A172 (cell line): ENCODE measurements around the gene A3GALT2. TPM values are rescaled to one million over a fixed set of nuclear protein-coding genes. Genes with fewer than 3 reads are reported as not detected.

ENCODE experiments used
- DNase-seq: peaks from one replicate; pipeline ENCODE4 v3.0.0-alpha.2; 2015; ENCODE audit warnings: low spot score
- total RNA-seq: library from RNA; depleted of rRNA; stranded (reverse); fragments of >200 nt; shearing (Covaris generic); gene quantifications from 2 replicates; pipeline ENCODE4 v1.2.3, GENCODE V29; 2014

Gene A3GALT2
- total RNA-seq, 1 experiment from 2014 or later: not detected

DNA sequence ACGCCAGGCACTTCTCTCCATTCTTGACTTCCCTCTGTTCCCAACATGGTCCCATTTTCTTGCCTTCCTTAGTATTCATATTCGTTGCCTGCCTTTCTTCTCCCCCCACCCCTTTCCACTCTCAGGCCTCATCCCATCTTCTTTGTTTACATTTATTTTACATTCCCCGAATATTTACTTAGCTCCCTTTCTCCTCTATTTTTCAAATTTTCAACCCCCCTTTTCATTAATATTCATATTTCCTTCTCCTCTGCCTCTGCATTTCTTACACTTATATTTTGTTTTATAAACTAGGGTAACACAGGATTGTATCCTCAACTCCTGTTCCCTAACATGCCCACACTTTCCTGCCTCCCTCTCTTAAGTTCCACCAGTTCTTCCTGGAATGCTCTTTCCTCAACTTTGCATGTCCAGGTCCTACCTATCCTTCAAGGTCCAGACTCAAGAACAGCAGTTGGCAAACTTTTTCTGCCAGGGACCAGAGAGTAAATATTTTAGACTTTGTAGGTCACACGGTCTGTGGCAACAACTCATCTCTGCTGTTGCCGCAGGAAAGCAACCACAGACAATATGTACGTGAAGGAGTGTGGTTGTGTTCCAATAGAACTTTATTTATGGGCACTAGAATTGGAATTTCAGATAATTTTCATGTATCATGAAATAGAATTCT is 29.8 kb upstream of the A3GALT2 start:
- DNase-seq: no peak

DNA sequence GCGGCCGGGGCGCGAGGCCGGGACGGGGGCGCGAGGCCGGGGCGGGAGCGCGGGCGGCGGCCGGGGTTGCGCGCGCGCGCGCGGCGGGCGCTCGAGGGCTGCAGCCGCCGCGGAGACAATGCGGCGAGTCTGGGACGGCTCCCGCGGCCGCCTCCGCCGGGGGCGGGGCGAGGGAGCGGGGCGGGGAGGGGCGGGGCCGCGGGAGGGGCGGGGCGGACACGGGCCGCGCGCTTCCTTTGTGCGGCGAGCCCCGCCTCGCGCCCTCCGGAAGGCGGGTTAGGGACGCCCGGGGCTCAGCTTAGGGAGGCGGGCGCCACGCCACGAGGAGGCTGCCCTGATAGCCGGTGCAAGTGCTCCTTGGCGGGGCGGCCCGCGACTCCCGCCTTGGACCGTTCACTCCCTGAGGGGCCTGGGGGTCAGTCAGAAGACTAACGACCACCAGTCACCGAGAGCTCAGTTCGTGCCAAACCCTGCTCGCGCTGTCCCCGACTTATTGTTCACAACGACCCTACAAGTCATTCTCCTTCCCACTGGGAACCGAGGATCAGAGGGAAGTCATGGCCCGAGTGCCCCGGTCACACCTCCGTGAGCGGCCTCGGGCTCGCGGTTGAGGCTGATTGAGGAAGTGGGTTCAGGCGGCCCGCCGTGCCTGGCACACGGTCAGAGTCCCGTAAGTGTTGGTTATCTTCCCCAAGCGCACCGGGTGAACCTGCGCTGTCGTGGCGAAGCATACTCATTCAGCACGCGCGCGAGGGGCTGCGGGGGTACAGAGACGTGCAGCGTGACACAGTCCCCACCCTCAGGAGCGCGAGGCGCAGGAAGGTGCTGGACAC is 29.1 kb upstream of the A3GALT2 start:
- DNase-seq: peak; percentile 45

DNA sequence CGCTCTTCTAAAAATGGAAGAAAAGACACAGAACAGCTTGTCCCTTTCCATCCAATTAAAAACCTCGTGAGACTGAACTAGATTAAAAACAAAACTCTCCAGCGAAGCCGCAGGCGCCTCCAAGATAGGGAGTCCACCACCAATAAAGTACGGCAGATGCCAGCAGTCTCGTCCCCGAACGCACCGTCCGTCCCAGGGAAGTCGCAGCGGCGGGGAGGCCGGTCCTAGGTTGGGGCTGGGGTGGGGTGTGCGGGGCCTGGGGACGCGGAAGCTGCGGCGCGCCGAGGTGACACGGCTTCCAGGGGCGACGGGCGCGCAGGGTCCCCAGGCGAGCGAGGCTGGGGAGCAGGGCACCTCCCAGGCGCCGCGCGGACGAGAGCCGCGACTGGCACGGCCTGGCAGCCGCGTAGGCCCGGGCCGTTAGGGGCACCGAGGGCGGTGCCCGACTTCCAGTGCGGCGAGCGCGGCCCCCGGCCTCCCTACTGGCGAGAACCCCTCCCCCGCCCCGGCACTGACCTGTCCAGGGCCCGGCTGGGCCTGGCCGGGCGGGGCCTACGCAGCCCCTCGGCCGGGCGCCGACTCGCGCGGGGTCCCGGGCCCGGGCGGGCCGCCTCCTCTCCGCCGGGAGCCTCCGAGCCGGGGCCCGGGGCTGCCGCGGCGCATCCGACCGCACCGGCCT is 28.3 kb upstream of the A3GALT2 start:
- no peak for DNase-seq

DNA sequence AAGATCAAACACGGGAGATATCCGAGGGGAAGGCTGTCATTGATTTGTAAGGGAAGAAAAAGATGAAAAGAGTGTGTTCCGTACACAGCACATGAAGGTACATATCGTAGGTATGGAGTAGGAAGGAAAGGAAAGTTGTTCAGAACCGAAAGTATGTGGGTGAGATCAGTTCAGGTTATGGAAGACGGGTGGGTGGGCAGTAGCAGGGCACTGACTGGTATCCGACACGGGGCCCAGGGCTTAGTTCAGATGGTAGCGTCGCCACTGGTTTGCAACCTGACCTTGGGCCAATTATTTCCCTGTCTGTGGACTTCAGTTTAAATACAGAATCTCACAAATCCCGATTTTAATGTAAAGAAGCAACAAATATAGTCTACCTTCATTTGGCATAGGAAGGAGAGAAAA is 27.8 kb upstream of the A3GALT2 start:
- no peak for DNase-seq

DNA sequence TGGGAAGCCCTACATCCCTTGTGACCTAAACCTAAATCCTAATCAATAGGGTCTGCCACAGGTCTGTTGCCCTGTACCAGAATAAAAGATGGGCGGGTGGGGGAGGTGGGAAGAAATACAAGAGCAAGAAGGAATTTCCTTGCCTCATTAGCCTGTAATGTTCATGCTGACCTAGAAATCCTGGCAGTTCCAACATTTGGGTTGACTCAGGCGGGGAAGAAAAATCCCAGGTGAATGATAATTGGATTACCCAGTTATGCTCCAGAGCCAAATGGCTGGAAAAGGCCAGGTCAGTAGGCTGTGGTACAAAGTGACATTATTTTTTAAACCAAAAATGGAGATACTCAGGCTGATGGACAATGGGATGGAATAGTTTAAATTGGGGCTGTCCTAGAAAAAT is 27.3 kb upstream of the A3GALT2 start:
- peak; percentile 29 for DNase-seq

DNA sequence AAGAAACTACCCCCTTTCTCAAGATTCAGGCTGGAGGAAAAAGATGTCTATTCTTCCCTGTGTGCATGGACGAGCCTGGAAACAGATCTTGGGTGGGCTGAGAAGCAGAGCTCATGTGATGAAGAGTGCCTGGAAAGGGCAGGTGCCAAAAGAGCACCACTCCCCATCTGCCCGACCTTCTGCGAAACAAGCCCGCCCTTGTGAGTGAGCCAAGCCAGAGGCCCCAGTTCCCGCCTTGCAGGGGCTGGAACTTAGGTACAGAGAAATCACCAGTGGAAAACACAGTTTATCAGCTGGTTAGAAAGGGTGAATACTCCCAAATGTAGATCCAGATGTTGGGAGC is 26.7 kb upstream of the A3GALT2 start:
- DNase-seq: no peak

DNA sequence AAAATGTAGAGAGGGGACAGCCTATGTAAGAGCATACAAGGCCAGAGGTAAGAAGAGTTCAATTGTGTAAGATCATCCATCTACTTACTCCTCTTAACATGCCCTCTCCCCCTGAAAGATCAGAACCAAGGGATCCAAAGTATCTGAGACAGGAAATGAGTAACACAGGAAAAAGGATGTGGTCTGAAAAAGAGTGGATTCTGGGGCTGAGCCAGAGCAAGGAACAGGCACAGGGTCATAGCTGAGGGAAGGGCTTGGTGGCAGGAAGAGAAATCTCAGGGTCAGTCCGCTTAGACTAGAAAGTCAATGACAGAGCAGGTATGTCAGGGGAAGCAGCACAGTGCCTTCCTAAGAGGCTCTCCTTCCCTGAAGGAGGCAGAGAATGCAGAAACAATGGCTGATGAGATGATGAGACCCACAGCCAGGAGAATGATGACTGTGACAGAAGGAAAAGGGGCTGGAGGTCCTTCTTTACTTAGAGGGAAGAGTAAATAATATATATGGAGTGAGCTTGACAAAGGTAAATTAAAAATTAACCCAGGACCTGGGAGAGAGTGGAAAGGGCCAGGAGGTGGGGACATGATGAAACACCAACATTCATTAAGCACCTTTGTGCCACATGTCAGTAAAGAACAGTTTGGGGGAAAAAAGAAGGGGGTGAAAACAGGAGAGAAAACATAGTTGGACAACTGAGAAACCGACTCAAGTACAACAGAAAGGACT is 26.2 kb upstream of the A3GALT2 start:
- peak; percentile 89 for DNase-seq

DNA sequence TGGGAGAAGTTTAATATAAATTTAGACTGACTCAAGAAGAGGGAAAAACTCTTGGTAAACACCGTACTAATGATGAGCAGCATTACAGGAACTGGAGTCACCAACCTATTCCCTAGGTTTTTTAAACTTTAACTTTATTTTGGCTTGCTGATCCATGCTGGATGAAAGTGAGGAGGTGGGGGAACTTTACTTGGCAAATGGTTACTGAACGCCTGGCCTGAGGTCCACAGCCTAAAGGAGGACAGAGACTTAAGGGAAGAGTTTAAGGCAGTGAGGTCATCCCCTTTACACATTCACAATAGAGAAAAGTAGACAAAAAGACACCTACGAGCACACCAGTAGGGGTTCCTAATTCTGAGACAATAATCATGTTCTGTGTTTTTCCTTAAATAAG is 25.6 kb upstream of the A3GALT2 start:
- DNase-seq: no peak

DNA sequence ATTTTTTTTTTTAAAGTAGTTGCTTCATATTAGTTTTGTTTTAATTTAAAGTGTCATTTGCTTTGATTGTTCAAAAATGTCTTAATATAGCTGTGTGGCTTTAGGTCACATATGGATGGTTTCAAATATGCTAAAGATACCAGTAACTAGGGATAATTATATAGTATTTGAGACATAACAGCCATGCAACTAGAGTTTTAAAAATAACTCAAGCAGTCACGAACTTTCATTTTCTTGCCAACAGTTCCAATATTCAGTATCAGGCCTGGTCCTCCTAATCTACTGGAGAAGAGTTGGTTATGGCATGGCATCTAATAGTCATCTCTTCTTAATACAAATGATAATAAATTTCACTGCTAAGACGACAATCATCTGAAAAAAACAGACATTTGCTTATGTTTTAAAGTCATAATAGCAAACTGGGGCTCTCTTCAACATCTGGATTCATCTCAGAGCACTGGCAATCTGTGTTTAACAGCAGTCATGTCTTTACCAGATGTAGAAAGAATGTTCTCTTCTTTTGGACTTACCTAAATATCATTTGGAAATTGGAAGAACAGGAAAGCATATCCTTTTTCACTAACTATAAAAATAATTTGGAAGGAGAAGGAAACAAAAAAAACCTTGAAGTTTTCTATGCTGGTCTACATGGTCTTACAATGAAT is 24.1 kb upstream of the A3GALT2 start:
- no peak for DNase-seq

DNA sequence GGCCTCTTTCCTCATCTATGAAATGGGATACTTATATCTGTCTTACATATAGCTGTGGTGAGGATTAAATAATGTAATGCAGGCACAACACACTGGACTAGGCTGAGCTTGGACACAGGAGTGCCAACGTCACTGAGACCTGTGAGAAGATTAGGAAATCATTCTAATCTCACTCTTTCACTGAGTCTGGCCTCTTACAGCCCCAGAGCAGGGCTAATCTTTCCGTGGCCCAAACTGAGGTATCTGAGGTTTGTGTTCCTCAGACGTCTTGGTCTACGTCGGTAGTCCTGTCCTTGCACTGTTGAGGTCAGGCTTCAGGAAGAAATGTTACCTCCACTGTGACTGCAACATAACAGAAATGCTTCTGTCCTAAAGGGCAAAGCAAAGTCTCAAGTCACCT is 22.6 kb upstream of the A3GALT2 start:
- no peak for DNase-seq

DNA sequence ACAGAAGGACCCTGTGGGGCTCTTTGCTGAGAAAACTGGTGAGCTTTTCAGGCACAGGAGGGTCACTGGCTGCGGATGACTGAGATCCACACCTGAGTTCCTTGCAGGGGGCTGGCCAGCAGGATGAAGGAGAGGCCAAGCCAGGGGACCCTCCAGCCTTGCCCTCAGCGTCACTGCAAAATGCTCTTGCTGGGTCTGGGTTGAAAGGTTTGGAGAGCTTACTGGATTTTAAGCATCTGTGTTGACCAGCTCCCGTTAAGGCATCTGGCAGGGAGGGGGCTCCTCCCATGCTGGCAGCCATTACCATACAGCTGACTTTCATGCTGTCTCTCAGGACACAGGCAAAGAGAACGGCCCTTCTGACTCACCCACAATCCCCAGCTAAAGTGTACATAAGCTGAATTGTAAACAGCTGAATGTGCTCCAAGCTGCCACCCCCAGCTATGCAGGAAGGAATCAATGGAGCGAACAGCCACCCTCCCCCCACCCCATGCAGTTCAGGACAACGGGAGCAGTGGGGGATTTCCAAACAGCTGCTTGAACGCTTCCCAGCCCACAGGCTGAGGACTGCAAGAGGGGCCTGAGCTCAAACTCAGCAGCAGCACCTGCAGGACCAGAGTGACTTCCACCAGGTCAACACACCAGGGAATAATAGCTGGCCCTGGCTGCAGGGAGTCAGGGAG is 21.3 kb upstream of the A3GALT2 start:
- DNase-seq: peak; percentile 85

DNA sequence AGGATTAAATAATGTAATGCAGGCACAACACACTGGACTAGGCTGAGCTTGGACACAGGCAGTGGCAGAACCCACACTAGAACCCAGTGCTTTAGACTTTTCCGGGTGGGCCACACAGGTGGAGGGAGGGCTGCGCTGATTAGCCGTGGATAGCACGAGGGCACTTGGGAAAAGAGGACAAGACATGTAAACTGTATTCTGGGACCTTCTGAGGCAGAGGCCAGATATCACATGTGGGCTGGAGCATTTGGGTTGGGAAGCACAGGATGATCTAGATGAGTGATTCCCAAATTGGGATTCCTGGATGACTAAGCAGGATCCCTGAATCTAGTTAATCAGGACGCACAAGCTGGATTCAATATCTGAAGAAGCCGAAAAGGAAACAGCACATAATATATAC is 20.3 kb upstream of the A3GALT2 start:
- no peak for DNase-seq

DNA sequence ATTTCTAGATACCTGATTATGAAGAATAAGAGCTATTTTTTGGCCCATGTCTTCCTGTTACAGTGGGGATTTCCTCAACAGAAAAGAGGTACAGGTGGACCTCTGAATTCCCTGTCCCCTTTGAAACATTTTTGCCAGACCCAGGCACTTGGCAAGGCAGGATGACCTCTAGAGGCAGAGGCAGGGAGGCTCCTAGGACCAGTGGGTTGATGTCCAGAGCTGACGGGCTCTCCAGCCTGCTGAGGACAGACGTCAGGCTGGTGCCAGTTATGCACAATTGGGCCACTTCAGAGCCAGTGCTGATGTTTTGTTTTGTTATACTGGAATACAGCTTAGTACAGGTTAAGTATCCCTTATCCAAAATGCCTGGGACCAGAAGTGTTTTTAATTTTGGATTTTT is 18.5 kb upstream of the A3GALT2 start:
- no peak for DNase-seq

DNA sequence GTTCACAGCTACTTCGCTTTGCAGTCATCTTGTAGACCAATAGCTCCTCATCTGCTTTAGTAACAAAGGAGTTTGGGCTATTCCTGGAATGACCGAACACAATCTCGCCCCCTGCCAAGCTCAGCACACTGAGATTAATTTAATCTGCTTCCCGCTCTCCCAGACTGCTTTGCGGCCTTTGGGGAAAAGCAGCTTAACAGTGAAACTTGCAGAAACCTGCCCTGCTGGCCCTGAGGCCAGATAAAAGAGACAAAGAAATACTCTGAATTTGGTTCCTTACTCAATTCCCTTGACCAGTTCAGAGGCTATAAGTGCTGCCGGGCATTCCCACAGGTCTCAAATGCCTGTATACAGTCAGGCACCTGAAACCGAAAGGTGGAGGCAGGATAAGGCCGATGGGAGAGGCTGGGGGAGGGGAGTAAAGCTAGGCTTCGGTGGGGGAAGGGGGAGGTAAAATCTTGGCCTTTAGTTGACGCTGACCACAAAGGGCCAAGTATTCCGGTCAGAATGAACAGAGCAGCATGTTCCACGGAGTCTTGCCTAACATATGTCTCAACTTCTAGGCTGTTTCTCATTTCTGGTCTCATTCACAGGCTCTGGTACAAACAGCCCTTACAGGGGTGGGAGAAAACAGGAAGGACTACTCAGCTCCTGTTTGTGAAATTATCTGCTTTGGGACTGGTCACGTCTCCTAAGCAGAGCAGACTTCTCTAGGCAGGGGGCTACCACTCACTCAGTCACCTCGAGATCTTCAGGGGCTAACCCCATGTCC is 17.7 kb upstream of the A3GALT2 start:
- no peak for DNase-seq

DNA sequence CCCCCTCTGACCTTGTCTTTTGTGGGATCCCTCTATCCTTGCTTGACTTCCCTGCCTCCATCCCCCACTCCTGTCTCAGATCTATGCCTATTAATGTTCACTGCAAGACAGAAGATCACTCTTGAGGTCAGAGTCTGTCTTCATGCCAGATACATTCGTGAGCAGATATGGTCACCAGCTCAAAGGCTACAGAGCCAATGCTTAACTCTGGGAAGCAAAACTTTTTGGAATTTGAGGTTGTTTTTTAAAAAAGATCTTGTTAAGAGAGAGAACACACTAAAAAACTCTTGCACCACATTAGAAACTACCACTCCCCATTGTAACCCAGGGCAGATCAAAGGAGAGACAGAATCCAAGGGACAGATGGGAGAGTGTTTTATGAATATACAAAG is 17.1 kb upstream of the A3GALT2 start:
- no peak for DNase-seq

DNA sequence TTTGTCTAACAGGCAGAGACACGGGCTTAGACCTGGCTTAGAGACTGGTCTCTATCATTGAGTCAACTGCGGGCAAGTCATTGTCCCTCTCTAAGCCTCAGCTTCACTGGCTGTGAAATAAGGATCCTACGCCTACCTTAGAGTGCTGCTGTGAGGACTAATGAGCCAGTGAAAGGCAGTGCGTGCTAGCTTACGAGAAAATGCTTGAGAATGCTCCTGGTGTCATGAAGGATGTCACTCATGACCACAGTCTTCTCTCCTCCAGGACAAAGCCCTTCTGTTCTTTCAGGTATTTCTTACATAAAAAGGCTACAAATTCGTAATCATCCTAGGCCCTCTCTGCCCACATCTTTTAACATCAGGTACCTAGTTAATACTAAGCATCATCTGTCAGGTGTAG is 16.5 kb upstream of the A3GALT2 start:
- no peak for DNase-seq

DNA sequence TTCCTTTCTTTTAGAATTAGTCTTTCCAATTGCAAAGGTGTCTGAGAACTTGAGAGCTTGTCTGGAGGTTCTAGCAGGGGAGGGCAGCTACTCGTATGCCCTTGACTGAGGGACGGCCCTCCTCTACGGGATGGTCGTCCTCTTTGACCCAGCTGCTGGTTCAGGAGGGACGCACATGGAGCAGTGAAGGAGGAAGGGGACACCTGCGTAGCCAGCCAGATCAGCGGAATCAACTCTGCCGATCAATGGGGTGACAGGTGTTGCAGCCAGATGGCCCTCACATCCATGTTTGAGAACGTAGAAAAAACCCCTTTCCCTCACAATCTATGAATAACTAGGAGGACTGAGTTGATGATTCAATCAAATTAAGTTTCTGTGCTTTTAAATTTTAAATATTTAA is 15.7 kb upstream of the A3GALT2 start:
- no peak for DNase-seq

DNA sequence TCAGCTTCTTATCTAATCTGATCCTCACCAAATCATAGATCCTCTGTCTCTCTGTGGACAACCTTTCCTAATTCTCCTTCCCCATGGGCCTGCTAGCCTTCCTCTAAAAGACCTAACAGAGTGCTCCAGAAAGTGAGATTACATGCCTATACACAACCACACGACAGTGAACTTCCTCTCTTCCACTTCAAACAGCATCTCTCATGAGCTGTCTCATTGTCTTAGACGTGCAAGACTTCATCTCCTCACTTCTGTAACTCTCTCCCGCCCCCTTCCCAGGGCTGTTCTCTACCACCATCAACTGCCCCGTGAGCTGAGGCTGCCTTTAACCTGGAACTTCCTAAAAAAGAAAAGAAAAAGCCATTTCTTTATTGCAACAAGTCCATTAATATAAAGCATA is 14.1 kb upstream of the A3GALT2 start:
- no peak for DNase-seq

DNA sequence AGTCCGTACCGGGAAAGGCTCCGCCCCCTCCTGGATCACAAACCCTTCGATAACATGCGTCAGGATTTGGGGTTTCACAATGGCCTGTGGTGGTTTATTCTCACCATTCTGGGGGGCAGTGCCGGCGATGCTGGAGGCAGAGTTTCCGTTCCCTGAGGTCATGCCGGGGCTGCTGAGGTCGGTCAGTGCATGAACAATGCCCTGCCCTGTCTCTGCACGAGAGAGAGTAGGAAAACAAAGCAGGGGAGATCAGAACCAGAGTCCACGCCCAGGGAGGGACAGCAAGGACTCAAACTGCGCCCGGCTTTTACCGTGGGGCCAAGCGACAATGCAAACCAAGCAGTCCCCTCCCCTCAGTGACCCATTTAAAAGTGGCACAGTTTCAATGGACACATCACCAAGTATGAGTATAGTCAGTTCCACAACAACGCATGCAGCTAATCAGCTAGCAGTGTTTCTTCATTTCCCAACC is 13.2 kb upstream of the A3GALT2 start:
- no peak for DNase-seq

DNA sequence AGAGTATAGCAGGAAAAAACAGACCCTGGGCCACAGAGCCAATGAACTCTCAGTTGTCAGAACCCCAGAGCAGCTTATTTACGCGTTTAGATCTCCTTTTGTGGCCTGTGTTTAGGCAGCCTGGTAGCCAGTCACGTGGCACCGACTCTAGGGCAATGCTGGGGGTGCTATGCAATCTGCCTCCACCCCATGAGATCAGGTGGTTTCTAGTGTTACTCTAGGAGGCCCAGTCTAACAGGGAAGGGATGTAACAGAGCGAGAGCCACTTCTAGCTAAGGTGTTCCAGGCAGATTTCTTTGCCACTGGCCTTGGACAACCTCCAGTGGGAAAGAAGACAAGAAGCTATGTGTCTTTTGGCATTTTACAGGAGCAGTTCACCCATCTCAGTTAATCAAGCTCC is 12.0 kb upstream of the A3GALT2 start:
- no peak for DNase-seq
